ENCODE measurements around the gene IMMP2L. TPM values are rescaled to one million over a fixed set of nuclear protein-coding genes. Genes with fewer than 3 reads are reported as not detected.
"Not testable (repeated sequence)": the region's sequence is repeated elsewhere in the genome, so short reads cannot be mapped to it uniquely, and the experiment has no call there.

The IMMP2L gene
- total RNA-seq, 1 experiment from 2014 or later: 30.3 TPM

DNA sequence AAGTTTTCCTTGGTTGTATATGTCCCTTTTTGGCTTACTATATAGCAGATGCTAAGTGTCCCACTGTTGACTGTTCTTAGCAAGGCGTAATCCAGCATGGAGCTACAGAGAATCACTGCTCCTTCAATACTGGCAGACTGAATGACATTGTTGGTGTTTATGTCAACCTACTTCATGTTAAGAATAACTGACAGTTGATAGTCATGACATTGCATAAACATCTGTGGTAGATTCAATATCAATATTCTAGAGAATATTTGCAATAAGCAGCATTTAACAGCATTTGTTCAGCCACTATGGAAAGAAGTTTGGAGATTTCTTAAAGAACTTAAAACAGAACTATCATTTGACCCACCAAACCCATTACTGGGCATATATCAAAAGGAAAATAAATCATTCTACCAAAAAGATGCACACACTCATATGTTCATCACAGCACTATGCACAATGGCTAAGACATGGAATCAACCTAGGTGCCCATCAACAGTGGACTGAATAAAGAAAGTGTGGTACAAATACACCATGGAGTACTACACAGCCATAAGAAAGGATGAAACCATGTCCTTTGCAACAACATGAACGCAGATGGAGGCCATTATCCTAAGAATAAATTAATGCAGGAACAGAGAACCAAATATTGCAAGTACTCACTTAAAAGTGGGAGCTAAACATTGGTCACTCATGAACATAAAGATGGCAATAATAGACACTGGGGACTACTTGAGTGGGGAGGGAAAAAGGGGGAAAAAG is 88.7 kb downstream of the IMMP2L start:
- no peak for DNase-seq (ENCODE audit: extremely low read depth, low read depth)

DNA sequence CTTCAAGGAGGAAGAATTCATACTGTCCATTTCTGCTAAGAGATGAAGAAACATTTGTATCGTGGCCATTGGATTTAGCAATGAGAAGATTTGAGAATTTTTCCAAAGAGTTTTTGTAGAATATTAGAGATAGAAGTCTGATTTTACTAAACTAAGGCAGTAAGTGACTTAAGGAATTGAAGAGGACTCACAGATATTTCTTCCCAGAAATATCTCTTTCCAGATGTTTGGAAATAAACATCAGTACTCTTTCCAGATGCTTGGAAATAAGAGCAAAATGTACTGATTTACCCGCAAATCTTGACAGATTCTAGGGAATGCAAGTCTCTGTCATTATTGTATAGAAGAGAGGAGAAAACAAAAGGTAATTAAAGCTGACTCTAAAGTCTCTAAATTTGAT is 91.3 kb downstream of the IMMP2L start:
- DNase-seq (ENCODE audit: extremely low read depth, low read depth): no peak

DNA sequence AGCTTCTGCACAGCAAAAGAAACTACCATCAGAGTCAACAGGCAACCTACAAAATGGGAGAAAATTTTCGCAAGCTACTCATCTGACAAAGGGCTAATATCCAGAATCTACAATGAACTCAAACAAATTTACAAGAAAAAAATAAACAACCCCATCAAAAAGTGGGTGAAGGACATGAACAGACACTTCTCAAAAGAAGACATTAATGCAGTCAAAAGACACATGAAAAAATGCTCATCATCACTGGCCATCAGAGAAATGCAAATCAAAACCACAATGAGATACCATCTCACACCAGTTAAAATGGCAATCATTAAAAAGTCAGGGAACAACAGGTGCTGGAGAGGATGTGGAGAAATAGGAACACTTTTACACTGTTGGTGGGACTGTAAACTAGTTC is 92.4 kb downstream of the IMMP2L start:
- DNase-seq (ENCODE audit: extremely low read depth, low read depth): not testable (repeated sequence)

DNA sequence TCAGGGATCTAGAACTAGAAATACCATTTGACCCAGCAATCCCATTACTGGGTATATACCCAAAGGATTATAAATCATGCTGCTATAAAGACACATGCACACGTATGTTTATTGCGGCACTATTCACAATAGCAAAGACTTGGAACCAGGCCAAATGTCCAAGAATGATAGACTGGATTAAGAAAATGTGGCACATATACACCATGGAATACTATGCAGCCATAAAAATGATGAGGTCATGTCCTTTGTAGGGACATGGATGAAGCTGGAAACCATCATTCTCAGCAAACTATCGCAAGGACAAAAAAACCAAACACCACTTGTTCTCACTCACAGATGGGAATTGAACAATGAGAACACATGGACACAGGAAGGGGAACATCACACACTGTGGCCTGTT is 96.5 kb downstream of the IMMP2L start:
- DNase-seq (ENCODE audit: extremely low read depth, low read depth): not testable (repeated sequence)

DNA sequence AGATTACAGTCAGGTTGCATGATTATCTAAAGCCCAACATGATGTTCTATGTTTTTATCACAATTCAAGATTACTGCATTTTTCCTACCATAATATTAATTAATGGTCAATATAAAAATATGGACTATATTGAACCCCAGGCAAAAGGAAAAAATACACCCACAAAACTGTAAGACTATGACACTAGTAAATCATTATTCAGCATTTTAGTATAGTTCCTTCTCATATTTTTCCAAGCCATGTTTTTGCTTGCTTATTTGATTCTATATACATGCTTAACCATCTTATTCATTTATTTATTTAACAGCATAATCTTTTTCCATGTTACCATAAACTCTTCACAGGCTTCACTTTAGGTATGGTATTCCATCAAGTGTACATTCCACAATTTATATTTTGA is 101.6 kb downstream of the IMMP2L start:
- DNase-seq (ENCODE audit: extremely low read depth, low read depth): no peak

DNA sequence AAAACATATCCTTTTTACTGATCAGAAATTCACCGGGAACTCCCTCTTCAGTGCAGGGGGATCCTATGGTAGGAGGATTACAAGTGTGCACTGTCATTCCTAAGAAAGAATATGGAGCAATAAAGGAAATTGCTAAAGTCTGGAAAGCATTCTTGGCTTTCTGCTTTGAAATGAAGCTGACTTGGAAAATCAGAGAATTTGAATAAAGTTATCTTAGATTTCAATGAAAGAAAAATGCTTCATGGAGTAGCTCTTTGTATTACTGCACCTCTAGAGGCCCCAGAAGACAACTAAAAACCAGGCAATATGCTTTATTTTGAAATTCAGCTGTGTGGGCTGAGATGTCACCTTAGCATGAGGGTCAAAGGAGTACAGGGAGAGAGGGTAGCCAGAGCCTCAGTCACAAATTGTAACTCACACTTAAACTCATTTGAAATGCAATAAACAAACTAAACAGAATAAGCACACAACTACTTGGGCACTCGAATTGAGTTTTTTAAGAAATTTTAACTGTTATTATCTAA is 102.5 kb downstream of the IMMP2L start:
- no peak for DNase-seq (ENCODE audit: extremely low read depth, low read depth)

DNA sequence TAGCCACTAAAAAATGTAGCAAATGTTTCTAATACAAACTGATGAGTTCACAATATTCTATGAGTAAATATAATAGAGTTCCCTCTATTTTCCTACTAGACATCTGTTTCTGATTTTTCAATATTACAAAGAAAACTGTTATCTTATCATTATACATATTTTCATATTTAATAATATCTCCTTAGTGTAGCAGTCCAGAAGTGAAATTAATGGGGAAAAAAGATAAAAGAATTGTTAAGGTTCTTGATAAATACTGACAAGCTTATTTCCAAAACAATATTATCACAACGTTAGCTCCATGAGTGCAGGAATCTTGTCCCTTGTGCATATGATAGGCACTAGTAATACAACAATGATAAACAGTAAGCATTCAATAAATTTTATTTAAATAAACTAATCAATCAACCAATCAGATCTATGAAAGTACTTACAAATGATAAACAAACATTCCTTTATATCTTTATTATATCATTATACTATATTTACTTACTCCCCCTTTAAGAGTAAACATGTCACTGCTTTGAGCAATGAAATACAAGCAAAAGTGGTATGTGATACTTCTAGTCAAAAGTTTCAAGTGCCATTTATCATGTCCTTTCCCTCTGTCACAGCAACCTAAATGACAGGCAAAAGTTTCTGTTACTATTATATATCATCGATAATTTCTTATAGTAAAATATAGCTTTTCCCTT is 103.1 kb downstream of the IMMP2L start:
- DNase-seq (ENCODE audit: extremely low read depth, low read depth): no peak

DNA sequence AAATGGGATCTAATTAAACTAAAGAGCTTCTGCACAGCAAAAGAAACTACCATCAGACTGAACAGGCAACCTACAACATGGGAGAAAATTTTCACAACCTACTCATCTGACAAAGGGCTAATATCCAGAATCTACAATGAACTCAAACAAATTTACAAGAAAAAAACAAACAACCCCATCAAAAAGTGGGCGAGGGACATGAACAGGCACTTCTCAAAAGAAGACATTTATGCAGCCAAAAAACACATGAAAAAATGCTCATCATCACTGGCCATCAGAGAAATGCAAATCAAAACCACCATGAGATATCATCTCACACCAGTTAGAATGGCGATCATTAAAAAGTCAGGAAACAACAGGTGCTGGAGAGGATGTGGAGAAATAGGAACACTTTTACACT is 111.6 kb downstream of the IMMP2L start:
- not testable (repeated sequence) for DNase-seq (ENCODE audit: extremely low read depth, low read depth)

DNA sequence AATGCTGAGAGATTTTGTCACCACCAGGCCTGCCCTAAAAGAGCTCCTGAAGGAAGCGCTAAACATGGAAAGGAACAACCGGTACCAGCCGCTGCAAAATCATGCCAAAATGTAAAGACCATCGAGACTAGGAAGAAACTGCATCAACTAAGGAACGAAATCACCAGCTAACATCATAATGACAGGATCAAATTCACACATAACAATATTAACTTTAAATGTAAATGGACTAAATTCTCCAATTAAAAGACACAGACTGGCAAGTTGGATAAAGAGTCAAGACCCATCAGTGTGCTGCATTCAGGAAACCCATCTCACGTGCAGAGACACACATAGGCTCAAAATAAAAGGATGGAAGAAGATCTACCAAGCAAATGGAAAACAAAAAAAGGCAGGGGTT is 114.8 kb downstream of the IMMP2L start:
- DNase-seq (ENCODE audit: extremely low read depth, low read depth): not testable (repeated sequence)

DNA sequence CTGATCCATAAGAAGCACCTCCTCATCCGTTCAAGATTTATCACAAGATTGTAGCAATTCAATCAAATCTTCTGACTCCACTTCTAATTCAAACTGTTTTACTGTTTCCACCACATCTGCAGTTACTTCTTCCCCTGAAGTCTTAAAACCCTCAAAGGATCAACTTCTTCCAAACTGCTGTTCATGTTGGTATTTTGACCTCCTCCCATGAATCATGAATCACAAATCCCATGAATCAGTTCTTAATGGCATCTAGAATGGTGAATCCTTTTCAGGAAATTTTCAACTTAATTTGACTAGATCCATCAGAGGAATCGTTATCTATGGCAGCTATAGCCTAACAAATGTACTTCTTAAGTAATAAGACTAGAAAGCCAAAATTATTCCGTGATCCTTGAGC is 122.3 kb downstream of the IMMP2L start:
- no peak for DNase-seq (ENCODE audit: extremely low read depth, low read depth)

DNA sequence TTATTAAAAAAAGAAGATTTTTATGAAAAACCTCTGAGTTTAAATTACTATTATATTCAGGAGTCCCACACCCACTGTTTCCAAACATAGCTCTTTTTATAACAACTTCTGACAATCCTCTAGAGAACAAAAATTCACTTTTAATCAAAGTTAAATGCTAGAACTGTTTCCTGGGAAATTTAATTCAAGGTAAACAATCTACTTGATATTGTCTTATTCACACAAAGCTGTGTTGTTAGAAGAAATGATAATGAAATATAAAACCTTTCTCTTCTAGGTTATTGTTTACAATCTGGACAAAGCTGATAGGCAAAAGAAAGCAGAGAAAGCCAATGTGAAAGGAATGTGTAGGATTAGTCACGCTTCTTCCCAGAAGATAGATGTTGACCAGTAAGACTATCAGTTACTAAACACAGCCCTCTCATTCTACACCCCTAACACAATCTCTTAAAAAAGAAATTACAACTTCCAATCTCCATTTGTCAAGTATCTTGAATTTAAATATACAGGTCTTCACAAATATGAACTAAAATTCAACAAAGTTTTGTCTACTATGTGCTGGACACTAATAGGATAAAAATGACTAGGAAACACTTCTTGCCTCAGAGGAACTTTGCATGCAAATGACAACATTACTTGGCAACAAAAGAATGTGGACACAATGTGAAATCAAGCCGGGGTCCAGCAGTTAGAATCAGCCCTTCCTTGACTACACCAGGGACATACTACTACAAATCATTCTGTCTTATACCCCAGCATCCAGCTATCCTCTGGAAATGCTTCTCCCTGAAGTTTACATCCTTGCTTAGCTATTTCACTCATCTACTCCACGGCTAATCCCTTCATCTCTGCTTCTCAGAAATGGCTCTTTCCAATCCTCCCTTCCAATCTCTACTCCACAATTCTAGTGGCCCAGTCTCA is 123.7 kb downstream of the IMMP2L start:
- DNase-seq (ENCODE audit: extremely low read depth, low read depth): no peak

DNA sequence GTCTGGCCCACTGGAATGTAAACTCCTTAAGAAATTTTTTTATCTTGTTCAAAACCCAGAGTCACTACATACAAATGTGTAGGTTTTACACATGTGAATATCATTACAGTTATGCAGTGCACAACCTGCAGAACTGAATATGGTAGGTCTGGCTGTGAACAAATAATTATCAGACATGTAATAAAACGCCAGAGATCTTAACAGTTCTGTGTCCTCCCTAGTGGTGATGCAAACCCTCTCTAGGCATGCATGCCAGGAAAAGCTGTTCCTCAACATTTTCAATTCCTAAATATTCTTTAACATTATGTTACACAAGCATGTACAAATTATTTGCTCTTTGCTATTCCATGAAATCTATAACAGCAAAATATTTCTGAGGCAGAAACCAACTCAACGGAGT is 124.6 kb downstream of the IMMP2L start:
- no peak for DNase-seq (ENCODE audit: extremely low read depth, low read depth)

DNA sequence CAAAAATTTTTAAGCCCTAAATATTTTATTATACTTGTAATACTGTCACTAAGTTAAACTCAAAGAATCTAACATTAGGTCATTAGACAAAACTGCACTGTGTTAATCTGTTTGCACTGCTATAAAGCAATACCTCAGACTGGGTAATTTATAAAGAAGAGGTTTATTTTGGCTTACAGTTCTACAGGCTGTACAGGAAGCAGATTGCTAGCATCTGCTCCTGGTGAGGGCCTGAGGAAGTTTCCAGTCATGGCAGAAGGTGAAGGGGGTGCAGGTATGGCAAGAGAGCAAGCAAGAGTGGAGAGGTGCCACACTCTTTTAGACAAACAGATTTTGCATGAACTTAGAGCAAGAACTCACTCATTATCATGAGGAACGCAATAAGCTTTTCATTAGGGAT is 125.7 kb downstream of the IMMP2L start:
- DNase-seq (ENCODE audit: extremely low read depth, low read depth): no peak

DNA sequence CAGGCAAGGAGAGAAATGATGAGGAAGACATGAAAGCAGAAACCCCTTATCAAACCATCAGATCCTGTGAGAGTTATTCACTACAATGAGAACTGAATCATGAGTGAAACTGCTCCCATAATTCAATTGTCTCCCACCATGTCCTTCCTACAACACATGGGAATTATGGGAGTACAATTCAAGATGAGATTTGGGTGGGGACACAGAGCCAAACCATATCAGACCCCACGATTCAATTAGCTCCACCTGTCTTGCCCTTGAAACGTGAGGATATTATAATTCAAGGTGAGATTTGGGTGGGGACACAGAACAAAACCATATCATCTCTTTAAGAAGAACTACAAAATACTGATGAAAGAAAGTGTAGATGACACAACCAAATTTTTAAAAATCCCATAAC is 128.9 kb downstream of the IMMP2L start:
- no peak for DNase-seq (ENCODE audit: extremely low read depth, low read depth)

DNA sequence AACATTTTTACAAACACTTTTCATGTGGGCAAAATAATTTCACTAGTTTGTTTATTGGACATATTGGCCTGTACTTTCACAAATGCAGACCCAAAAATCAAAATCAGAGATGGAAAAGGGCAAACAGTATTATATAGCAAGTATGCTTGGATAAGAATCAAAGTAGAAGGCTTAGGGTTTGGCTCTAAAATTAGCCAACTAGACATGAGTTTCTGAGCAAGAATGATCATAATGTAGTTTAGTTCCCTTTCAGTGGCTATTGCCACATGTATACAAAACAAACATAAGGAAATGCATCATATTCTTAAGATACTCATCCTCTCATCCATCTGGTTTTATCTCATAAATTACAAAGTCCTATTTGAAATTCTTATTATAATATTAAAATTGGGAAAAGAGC is 132.5 kb downstream of the IMMP2L start:
- DNase-seq (ENCODE audit: extremely low read depth, low read depth): no peak

DNA sequence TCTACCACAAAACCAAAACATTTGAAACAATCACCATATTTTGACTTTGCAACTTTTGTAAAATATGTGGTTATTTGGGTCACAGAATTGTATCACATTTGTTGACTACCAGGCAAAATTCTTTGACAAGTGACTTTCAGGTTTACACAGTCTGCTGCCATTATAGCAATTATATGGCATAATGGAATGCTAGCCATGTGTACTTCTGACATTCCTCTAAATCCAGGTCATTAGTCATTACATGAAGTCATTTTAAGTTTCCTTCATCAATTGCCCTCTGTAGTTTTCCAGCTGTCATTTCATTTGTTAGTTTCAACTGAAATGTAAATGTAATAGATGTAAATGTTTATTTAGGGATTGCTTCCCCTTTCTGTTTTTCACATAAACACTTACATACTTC is 137.5 kb downstream of the IMMP2L start:
- DNase-seq (ENCODE audit: extremely low read depth, low read depth): no peak

DNA sequence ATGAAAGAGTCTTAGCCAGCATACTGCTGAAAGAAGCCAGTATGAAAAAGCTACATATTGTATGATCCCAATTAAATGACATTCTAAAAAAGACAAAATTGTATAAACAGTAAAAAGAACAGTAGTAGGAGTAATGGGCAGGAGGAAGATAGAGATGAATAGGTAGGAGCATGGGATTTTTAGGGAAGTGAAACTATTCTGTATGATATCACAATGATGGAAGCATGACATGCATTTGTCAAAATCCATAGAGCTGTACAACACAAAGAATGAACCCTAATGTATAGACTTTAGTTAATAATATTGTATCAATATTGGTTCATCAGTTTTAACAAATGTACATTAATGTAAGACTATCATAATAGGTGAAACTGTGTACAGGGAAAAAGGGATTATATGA is 147.9 kb downstream of the IMMP2L start:
- DNase-seq (ENCODE audit: extremely low read depth, low read depth): no peak

DNA sequence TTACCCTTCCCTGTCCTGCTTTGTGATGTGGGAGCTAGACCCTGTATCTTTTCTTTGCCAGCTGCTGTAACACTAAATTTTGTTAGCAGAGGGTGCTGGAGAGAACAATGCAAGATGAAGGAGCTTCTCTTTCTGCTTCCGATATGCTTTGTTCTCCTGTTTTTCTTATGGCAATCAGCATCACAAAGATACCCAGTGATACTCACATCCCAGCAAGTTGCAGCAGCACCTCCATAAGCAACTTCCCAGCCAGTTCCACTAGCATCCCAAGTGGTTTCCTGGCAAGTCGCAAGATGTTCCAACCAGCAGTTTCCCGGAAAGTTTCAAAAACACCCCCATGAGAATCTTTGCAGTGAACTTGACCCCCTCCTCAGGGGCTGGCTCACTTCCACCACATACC is 148.6 kb downstream of the IMMP2L start:
- no peak for DNase-seq (ENCODE audit: extremely low read depth, low read depth)

DNA sequence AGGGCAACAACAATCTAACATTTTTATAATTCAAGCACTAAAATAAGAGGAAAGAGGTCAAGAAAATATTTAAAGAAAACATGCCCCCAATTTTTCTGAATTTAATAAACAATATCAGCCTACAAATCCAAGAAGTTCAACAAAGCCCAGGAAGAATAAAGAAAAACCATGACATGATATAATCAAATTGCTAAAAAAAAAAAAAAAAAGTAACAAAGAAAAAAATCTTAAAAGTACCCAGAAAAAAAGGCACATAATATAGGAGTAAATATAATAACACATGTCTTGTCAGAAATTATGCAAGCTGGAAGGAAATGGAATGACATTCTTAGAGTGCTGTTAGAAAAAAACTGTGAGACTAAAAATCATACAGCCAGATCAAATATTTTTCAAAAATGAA is 151.4 kb downstream of the IMMP2L start:
- DNase-seq (ENCODE audit: extremely low read depth, low read depth): no peak

DNA sequence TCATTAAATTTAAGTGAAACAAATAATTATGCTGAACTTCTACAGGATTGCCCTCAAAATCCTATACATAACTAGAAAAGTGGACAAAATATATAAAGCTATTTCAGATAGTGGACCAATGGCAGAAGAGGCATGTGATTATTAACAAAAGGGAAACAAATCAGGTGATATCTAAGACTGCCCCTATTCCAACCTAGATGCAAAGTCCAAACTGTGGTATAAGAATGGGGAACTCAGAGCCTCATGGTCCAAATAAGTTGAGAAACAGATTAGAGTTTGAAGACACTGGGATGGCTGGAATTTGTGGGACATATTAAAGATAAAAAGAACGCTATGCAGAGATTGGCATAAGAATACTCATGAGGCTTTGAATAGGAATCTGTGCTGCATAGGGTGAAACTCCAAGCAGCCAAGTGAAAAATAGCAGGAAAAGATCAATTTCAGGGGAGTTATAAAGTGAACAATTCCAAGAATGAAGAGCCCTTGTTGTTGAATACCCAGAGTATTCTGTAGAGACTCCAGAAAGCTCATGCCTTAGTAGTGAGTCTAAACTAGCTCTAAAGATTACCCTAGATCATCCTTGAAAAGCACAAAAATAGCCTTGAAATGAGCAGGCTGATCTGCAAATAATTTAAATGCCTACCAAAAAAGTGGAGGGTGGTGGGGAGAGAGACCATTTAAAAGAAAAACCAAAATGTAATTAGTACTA is 152.4 kb downstream of the IMMP2L start:
- no peak for DNase-seq (ENCODE audit: extremely low read depth, low read depth)

DNA sequence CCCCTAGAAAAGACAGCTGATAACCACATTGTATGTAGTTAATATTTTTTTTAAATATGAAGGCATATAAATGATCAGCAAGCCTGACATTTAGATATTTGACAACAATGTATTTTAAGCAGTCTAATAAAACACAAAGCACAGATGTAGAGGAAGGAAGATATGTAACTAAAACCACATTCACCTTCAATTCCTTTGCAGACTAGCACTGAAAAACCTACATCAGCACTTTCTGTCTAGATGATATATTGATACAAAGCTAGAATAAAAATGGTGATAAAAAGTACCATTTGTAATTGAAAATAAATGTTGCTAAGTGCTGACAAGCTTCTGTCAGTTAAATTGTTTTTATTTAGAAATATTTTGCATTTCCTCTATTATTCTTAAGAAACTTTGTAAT is 153.6 kb downstream of the IMMP2L start:
- DNase-seq (ENCODE audit: extremely low read depth, low read depth): no peak
